GM13977 (cell line): Measurements from ENCODE around the gene BTBD10.

ENCODE experiments used
- DNase-seq: peaks from one replicate; pipeline ENCODE4 v3.0.0; 2012; ENCODE audit warnings: low spot score
- CTCF ChIP-seq: IDR thresholded peaks from 2 replicates; pipeline ENCODE4 v1.5.1; 2012; ENCODE audit warnings: mild to moderate bottlenecking, control low read depth; ENCODE audit not compliant: insufficient read depth; ENCODE audit errors: extremely low read depth, missing control alignments
- in situ Hi-C: fragments of 300-500 bp; cut with MboI; formaldehyde crosslinking; loops from one replicate; pipeline ENCODE4 v1.12.0; 2022; ENCODE audit warnings: low sequenced_read_pairs, low pct_unique_long_range_greater_than_20kb, mixed read lengths, inconsistent platforms; ENCODE audit not compliant: unreplicated experiment

The BTBD10 gene

GRCh38 chr11:13486926-13487660 is 24.1 kb upstream of the BTBD10 start:
- DNase-seq: peak; percentile 26
- in situ Hi-C loops: no loop called here
- peak; percentile 75 for TF ChIP-seq CTCF

- DNase-seq: no peak
- in situ Hi-C loops: no loop called here
- no peak for TF ChIP-seq CTCF
Observed at GRCh38 chr11:13480198-13480597, 17.2 kb upstream of the BTBD10 start.

- in situ Hi-C loops: no loop called here
- DNase-seq: no peak
- no peak for TF ChIP-seq CTCF
Observed at GRCh38 chr11:13479688-13480087, 16.7 kb upstream of the BTBD10 start.

GRCh38 chr11:13475091-13475490 is 12.1 kb upstream of the BTBD10 start:
- DNase-seq: no peak
- TF ChIP-seq CTCF: no peak
- in situ Hi-C loops: no loop called here

GRCh38 chr11:13473013-13473722 is 10.1 kb upstream of the BTBD10 start:
- DNase-seq: no peak
- in situ Hi-C loops: no loop called here
- no peak for TF ChIP-seq CTCF

GRCh38 chr11:13468750-13469149 is 5.7 kb upstream of the BTBD10 start:
- DNase-seq: no peak
- no peak for TF ChIP-seq CTCF
- in situ Hi-C loops: no loop called here
